Activated CD8-positive, alpha-beta memory T cell treated with anti-CD3 and anti-CD28 coated beads, Interleukin-2, amount 10 ng/mL, durations not matched to agents 7 days and 5 days (primary cell): ENCODE measurements around the gene IER2. TPM values are rescaled to one million over a fixed set of nuclear protein-coding genes. Genes with fewer than 3 reads are reported as not detected.

Experiments
- ATAC-seq: fragments of 150-1000 bp; cut with Tn5 transposase; one replicate; pipeline ENCODE4 v1.10.0; 2021; ENCODE audit warnings: moderate library complexity
- CTCF ChIA-PET: fragments of 350-600 bp; sonication (Branson Sonifier 250); formaldehyde crosslinking; loops from one replicate; lab custom pipeline; 2021; ENCODE audit warnings: antibody characterized with exemption; lab: Charles Lee
- DNase-seq: peaks from one replicate; pipeline ENCODE4 v3.0.0-alpha.2; 2020
- H3K27ac Mint-ChIP-seq: one replicate; pipeline ENCODE4 v1.8.0; 2021; ENCODE audit warnings: mild to moderate bottlenecking, mixed read lengths
- H3K27me3 Mint-ChIP-seq: one replicate; pipeline ENCODE4 v1.8.0; 2021; ENCODE audit warnings: mixed read lengths
- H3K36me3 Mint-ChIP-seq: one replicate; pipeline ENCODE4 v1.8.0; 2021; ENCODE audit warnings: mild to moderate bottlenecking, mixed read lengths
- H3K4me1 Mint-ChIP-seq: one replicate; pipeline ENCODE4 v1.8.0; 2021; ENCODE audit warnings: mixed read lengths
- H3K4me3 Mint-ChIP-seq: one replicate; pipeline ENCODE4 v1.8.0; 2021; ENCODE audit warnings: mild to moderate bottlenecking, moderate library complexity, mixed read lengths
- H3K9me3 Mint-ChIP-seq: one replicate; pipeline ENCODE4 v1.8.0; 2022; ENCODE audit warnings: low read depth, mixed read lengths
- total RNA-seq, 2 experiments: library from RNA; stranded (reverse); gene quantifications; one replicate each; pipeline ENCODE4 v1.2.3, GENCODE V29; 2021

IER2 gene
- 100 to 1,000 TPM; 148 to 209 TPM for total RNA-seq

DNA sequence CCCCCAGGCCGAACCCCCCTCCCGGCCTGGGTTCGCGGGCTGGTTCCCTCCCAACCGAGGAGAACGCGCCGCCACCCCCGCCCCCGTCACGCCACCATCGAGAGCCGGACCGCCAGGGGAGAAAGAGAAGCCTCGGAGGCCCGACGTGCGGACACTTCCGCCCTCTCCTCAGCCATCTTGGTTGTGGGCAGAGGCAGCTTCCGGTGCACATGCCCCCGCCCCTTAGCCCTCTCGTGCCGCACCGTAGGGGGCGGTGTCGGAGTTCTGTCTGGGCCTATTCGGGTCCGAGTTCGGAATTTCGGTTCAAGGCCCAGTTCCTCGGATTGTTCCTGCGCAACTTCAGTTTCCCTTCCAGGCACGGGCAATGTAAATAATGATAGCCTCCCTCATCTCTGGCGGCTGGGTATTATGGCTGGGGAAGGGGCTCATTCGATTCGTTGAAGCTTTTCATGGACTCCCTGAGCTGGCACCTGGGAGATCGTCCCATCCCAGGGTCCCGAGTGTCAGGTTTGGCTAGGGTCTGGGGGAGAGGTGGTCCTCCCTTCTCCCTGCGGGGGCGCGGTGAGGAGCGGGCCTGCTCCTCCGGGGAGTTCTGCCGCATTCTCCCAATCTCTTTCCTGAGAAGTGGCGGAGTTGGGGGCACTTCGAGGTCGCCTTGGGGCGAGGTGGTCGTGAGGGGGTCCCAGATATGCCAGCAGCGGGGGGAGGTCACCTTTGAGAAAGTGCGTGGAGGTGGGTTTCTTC lies at the start of gene IER2, which contains the start of gene STX10:
Gene IER2, plus strand, starts transcription at position 225 of the 744 bp plus-strand sequence. CDS start 2,776 bp downstream, outside the sequence.
Gene STX10, minus strand, starts transcription at position 189 of the 744 bp plus-strand sequence. CDS start 202 bp downstream, outside the sequence.
- CTCF ChIA-PET = interaction anchor here (0.5 to 2.6 kb wide), 14 partner anchors 8 to 1186 kb away, joined by 3 to 12 read pairs (median 6); partner anchors contain the start of genes NACC1 and ZNF763
- Mint-ChIP-seq H3K27ac (peak within 1 kb of the TSS; percentile 91), H3K4me1 (peaks cover 19% of the 10 kb centered on the region), H3K9me3 (no peaks in the 10 kb centered on the region), H3K27me3 (no peaks in the 10 kb centered on the region), H3K4me3 (peak within 1 kb of the TSS; percentile 96), H3K36me3 (peaks cover 28% of the 10 kb centered on the region)
- peak; percentile 51 for ATAC-seq
- DNase-seq = peak; percentile 97

- ATAC-seq = no peak
- H3K27ac Mint-ChIP-seq = no peak overlapping the region
- CTCF ChIA-PET = interaction anchor here (0.8 to 1.2 kb wide), 4 partner anchors 31 to 162 kb away, joined by 3 read pairs; no protein-coding TSS in a partner anchor
These were observed 49.2 kb upstream of the IER2 start for GRCh38 chr19:13100841-13101589.

DNA sequence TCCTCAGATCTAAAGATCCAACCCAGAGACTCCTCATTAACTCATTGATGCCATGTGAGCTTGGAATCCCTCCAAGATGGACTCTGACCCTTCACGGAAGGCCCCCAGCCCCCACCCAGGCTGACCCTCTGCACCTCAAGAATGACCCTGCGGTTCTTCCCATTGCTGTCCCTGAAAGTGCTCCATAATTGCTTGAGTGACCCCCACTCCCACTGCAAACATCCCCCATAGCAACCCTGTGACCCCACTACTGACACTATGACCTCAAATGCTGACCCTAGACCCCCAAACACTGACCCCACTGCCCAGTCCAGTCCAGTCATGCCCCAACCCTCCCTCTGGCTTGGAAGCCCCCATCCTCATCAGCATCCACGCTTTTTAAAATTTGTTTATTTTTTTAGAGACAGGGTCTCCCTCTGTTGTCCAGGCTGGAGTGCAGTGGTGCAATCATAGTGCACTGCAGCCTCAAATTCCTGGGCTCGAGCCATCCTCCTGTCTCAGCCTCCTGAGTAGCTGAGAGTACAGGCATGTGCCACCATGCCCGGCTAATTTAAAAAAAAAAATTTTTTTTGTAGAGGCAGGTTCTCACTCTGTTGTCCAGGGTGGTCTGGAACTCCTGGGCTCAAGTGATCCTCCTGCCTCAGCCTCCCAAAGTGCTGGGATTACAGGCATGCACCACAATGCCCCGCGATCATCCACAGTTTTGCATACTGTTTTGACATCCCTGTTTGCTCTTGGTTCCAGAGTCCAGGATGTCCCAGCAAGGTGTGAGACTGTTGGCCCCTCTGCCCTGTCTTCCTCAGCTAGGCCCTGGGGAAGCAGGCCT lies 48.4 kb upstream of the IER2 start:
- Mint-ChIP-seq H3K4me3 (no peak overlapping the region), H3K27ac (no peak overlapping the region), H3K27me3 (peaks cover 24% of the 10 kb centered on the region), H3K36me3 (peaks cover 5% of the 10 kb centered on the region), H3K4me1 (peaks cover 43% of the 10 kb centered on the region), H3K9me3 (peaks cover 4% of the 10 kb centered on the region)
- DNase-seq = no peak
- CTCF ChIA-PET = interaction anchor here (0.8 to 1.0 kb wide), 3 partner anchors 31 to 124 kb away, joined by 3 read pairs; no protein-coding TSS in a partner anchor
- ATAC-seq = no peak

More at GRCh38 chr19:13100841-13101589, 49.2 kb upstream of the IER2 start:
- Mint-ChIP-seq H3K4me3 (no peak overlapping the region), H3K9me3 (peaks cover 4% of the 10 kb centered on the region), H3K4me1 (peaks cover 46% of the 10 kb centered on the region), H3K27me3 (peaks cover 31% of the 10 kb centered on the region), H3K36me3 (peaks cover 5% of the 10 kb centered on the region)
- no peak for DNase-seq

- no peak overlapping the region for H3K4me3 Mint-ChIP-seq
- CTCF ChIA-PET = no interaction called here
- peaks cover 18% of the 10 kb centered on the region for H3K27me3 Mint-ChIP-seq
- H3K27ac Mint-ChIP-seq = no peak overlapping the region
- DNase-seq = no peak
- peaks cover 5% of the 10 kb centered on the region for H3K36me3 Mint-ChIP-seq
- peaks cover 38% of the 10 kb centered on the region for H3K4me1 Mint-ChIP-seq
- no peak for ATAC-seq
- peaks cover 4% of the 10 kb centered on the region for H3K9me3 Mint-ChIP-seq
These were observed 47.9 kb upstream of the IER2 start for GRCh38 chr19:13102416-13102665.

- H3K27me3 Mint-ChIP-seq = peaks cover 14% of the 10 kb centered on the region
- H3K36me3 Mint-ChIP-seq = peaks cover 9% of the 10 kb centered on the region
- H3K4me1 Mint-ChIP-seq = peaks cover 38% of the 10 kb centered on the region
- ATAC-seq (no peak), DNase-seq (no peak)
- CTCF ChIA-PET = interaction anchor here (0.9 to 5.1 kb wide), 6 partner anchors 9 to 138 kb away, joined by 3 to 33 read pairs (median 14); partner anchors contain the start of genes NACC1 and TRMT1
- no peak within 1 kb of the TSS for H3K4me3 Mint-ChIP-seq
- peaks cover 4% of the 10 kb centered on the region for H3K9me3 Mint-ChIP-seq
- no peak within 1 kb of the TSS for H3K27ac Mint-ChIP-seq
These were observed 47.3 kb upstream of the IER2 start, which contains the start of gene LYL1 for GRCh38 chr19:13102666-13103580. TSS of gene LYL1 (minus strand) at chr19:13102858. CDS start at chr19:13101171, 1,687 bp downstream.

GRCh38 chr19:13103581-13104359 lies 46.4 kb upstream of the IER2 start:
- peaks cover 8% of the 10 kb centered on the region for H3K27me3 Mint-ChIP-seq
- peak overlapping the region; percentile 78 for H3K4me3 Mint-ChIP-seq
- CTCF ChIA-PET = interaction anchor here (0.6 to 5.1 kb wide), 17 partner anchors 10 to 139 kb away, joined by 3 to 33 read pairs (median 5); partner anchors contain the start of genes NACC1 and TRMT1
- peaks cover 9% of the 10 kb centered on the region for H3K36me3 Mint-ChIP-seq
- H3K27ac Mint-ChIP-seq = no peak overlapping the region
- H3K9me3 Mint-ChIP-seq = peaks cover 4% of the 10 kb centered on the region
- ATAC-seq (no peak), DNase-seq (no peak)
- H3K4me1 Mint-ChIP-seq = peaks cover 33% of the 10 kb centered on the region

- ATAC-seq = peak; percentile 38
- CTCF ChIA-PET = interaction anchor here (0.6 to 5.1 kb wide), 19 partner anchors 10 to 139 kb away, joined by 3 to 33 read pairs (median 6); partner anchors contain the start of genes IER2, NACC1, STX10 and TRMT1
- Mint-ChIP-seq H3K4me1 (peaks cover 30% of the 10 kb centered on the region), H3K27ac (peak overlapping the region; percentile 83), H3K9me3 (peaks cover 4% of the 10 kb centered on the region), H3K36me3 (peaks cover 10% of the 10 kb centered on the region), H3K27me3 (peaks cover 5% of the 10 kb centered on the region), H3K4me3 (peak overlapping the region; percentile 78)
- DNase-seq = peak; percentile 72
These were observed 45.8 kb upstream of the IER2 start for GRCh38 chr19:13104360-13104847.

GRCh38 chr19:13104848-13105711 lies 45.1 kb upstream of the IER2 start:
- peak overlapping the region; percentile 83 for H3K27ac Mint-ChIP-seq
- H3K4me1 Mint-ChIP-seq = peaks cover 23% of the 10 kb centered on the region
- DNase-seq = peak; percentile 59
- peaks cover 7% of the 10 kb centered on the region for H3K36me3 Mint-ChIP-seq
- peak overlapping the region; percentile 78 for H3K4me3 Mint-ChIP-seq
- CTCF ChIA-PET = interaction anchor here (0.7 to 5.1 kb wide), 19 partner anchors 8 to 1185 kb away, joined by 3 to 33 read pairs (median 6); partner anchors contain the start of genes IER2, NACC1, STX10 and TRMT1
- peaks cover 2% of the 10 kb centered on the region for H3K9me3 Mint-ChIP-seq
- peaks cover 2% of the 10 kb centered on the region for H3K27me3 Mint-ChIP-seq
- ATAC-seq = peak; percentile 27

DNA sequence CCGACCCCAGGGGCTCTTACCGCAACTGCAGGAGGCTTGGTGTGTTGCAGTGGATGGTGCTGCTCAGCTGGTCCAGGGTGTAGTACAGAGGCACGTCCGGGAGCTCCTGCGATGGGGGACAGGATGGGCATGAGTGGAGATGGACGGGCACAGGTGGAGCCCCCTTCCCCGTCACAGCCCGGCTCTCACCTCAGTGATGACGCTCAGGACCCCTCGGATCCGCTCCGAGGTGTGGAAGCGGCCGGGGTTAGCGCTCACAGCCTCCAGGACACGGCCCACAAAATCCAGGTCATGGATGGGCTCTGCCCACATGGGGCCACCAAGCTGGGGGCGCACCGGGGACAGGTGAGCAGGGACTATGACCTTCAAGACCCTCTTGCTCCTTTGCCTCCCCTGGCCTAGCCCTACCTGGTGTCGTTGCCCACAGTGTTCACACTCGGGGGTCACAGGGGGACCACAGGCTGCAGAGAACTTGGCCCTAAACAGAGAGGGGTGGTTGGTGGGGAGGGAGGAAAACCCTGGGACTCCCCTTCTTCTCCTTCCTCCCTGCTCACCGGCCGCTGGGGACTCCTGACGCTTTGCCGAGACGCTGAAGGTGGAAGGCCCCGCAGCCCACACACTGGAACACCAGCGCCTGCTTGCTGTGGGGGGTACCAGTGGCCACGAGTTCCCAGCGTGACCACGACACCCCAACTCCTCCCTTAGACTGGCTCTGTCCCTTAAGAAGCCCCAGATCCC lies 40.7 kb upstream of the IER2 start:
- no peak for ATAC-seq
- Mint-ChIP-seq H3K4me1 (peaks cover 4% of the 10 kb centered on the region), H3K27ac (no peak overlapping the region), H3K27me3 (no peaks in the 10 kb centered on the region), H3K4me3 (no peak overlapping the region), H3K36me3 (peaks cover 9% of the 10 kb centered on the region), H3K9me3 (no peaks in the 10 kb centered on the region)
- DNase-seq = no peak
- CTCF ChIA-PET = interaction anchor here (0.8 to 1.2 kb wide), 2 partner anchors 107 to 143 kb away, joined by 3 read pairs; no protein-coding TSS in a partner anchor

DNA sequence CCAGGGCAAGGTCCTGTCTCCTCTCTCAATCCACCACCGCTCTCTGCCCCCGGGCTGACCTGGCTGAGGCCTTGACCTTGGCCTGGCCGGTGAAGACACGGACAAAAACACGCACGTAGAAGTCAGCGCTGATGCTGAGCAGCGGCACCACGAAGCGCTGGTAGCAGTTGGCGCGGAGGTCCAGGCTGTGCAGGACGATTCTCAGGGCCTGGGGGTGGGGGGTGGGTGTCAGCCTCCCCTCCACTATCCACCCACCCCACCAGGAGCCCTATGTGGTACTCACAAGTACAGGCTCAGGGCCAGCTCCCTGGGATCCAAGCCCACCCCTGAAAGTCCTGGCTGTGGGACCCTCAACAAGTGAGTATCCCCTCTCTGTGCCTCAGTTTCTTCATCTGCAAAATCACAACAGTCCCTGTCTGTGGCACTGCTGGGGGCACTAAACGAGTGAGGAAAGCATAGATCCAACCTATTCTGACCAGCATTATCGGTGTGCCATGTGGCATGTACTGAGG lies 40.1 kb upstream of the IER2 start:
- Mint-ChIP-seq H3K27me3 (no peaks in the 10 kb centered on the region), H3K4me1 (peaks cover 8% of the 10 kb centered on the region), H3K36me3 (peaks cover 9% of the 10 kb centered on the region), H3K9me3 (no peaks in the 10 kb centered on the region), H3K4me3 (no peak overlapping the region), H3K27ac (no peak overlapping the region)
- no peak for DNase-seq
- CTCF ChIA-PET = interaction anchor here (2.1 kb wide), 1 partner anchor 145 kb away, joined by 9 read pairs; no protein-coding TSS in a partner anchor
- ATAC-seq = no peak
